Mesenchymal stem cell (in vitro differentiated cells and primary cell): Measurements from ENCODE around the gene OSBPL3.

ENCODE experiments used
- DNase-seq: peaks from one replicate; pipeline ENCODE4 v3.0.0-alpha.2; 2013
- H2AFZ ChIP-seq: one replicate; pipeline ENCODE4 v1.6.1; 2013; ENCODE audit warnings: low read depth, mild to moderate bottlenecking, control low read depth, inconsistent platforms, low read length, moderate library complexity
- H2AK5ac ChIP-seq: 2 replicates; pipeline ENCODE4 v1.6.1; 2013; ENCODE audit warnings: low read length, moderate library complexity, mild to moderate bottlenecking, inconsistent platforms; ENCODE audit not compliant: severe bottlenecking
- H2BK120ac ChIP-seq: one replicate; pipeline ENCODE4 v1.6.1; 2013; ENCODE audit warnings: low read depth, mild to moderate bottlenecking, inconsistent platforms, low read length, moderate library complexity
- H2BK12ac ChIP-seq, 2 experiments: one replicate each; pipeline ENCODE4 v1.6.1; 2013; ENCODE audit warnings: inconsistent platforms in 2 of 2, low read length in 2 of 2, mild to moderate bottlenecking in 2 of 2, moderate library complexity in 2 of 2, control low read depth in 1 of 2
- H2BK15ac ChIP-seq: one replicate; pipeline ENCODE4 v1.6.1; 2013; ENCODE audit warnings: mild to moderate bottlenecking, low read depth, inconsistent platforms; ENCODE audit not compliant: poor library complexity, severe bottlenecking
- H2BK5ac ChIP-seq: 2 replicates; pipeline ENCODE4 v1.6.1; 2013; ENCODE audit warnings: low read depth, mild to moderate bottlenecking, low read length, control low read depth, inconsistent platforms; ENCODE audit not compliant: poor library complexity, severe bottlenecking
- H3K14ac ChIP-seq, 2 experiments: one replicate each; pipeline ENCODE4 v1.6.1; 2013; ENCODE audit warnings: inconsistent platforms in 2 of 2, low read length in 2 of 2, control low read depth in 1 of 2, mild to moderate bottlenecking in 1 of 2, moderate library complexity in 1 of 2
- H3K18ac ChIP-seq, 2 experiments: one replicate each; pipeline ENCODE4 v1.6.1; 2013; ENCODE audit warnings: inconsistent platforms in 2 of 2, low read length in 2 of 2, control low read depth in 1 of 2, low read depth in 1 of 2, mild to moderate bottlenecking in 1 of 2
- H3K23ac ChIP-seq, 2 experiments: one replicate each; pipeline ENCODE4 v1.6.1; 2013; ENCODE audit warnings: inconsistent platforms in 2 of 2, low read length in 2 of 2, mild to moderate bottlenecking in 2 of 2, moderate library complexity in 2 of 2, control low read depth in 1 of 2
- H3K27ac ChIP-seq: 2 replicates; pipeline ENCODE4 v1.5.1; 2013; ENCODE audit warnings: mild to moderate bottlenecking, moderate library complexity, low read length, control low read depth, inconsistent platforms; ENCODE audit not compliant: poor library complexity, severe bottlenecking
- H3K27me3 ChIP-seq, 2 experiments: 2 replicates each; pipeline versions ENCODE4 v1.6.1 to v1.7.0; 2013; ENCODE audit warnings: low read length in 2 of 2, mild to moderate bottlenecking in 2 of 2, moderate library complexity in 2 of 2, control low read depth in 1 of 2, inconsistent platforms in 1 of 2; ENCODE audit not compliant: control insufficient read depth in 1 of 2, insufficient read depth in 1 of 2
- H3K36me3 ChIP-seq, 2 experiments: 2 replicates each; pipeline versions ENCODE4 v1.6.1 to v1.7.0; 2013; ENCODE audit warnings: low read length in 2 of 2, control low read depth in 1 of 2, inconsistent platforms in 1 of 2, low read depth in 1 of 2, mild to moderate bottlenecking in 1 of 2; ENCODE audit not compliant: insufficient read depth in 2 of 2, control insufficient read depth in 1 of 2
- H3K4ac ChIP-seq, 2 experiments: one replicate each; pipeline ENCODE4 v1.6.1; 2013; ENCODE audit warnings: inconsistent platforms in 2 of 2, low read length in 2 of 2, mild to moderate bottlenecking in 2 of 2, moderate library complexity in 2 of 2, control low read depth in 1 of 2, low read depth in 1 of 2
- H3K4me1 ChIP-seq: 2 replicates; pipeline ENCODE4 v1.6.1; 2013; ENCODE audit warnings: low read depth, low read length, control low read depth; ENCODE audit not compliant: control insufficient read depth, insufficient read depth
- H3K4me2 ChIP-seq: 2 replicates; pipeline ENCODE4 v1.6.1; 2013; ENCODE audit warnings: low read length, mild to moderate bottlenecking, inconsistent platforms; ENCODE audit not compliant: poor library complexity, severe bottlenecking
- H3K4me3 ChIP-seq, 2 experiments: 2 replicates each; pipeline versions ENCODE4 v1.5.1 to v1.7.0; 2013; ENCODE audit warnings: low read length in 2 of 2, mild to moderate bottlenecking in 2 of 2, control low read depth in 1 of 2, low read depth in 1 of 2; ENCODE audit not compliant: insufficient read depth in 1 of 2
- H3K79me1 ChIP-seq: replicated peaks from 2 replicates; pipeline ENCODE4 v1.6.1; 2013; ENCODE audit warnings: mild to moderate bottlenecking, control low read depth, low read length, inconsistent platforms; ENCODE audit not compliant: poor library complexity, severe bottlenecking
- H3K9ac ChIP-seq: 2 replicates; pipeline ENCODE4 v1.7.0; 2013; ENCODE audit warnings: mild to moderate bottlenecking, low read length, moderate library complexity
- H3K9me3 ChIP-seq: 2 replicates; pipeline ENCODE4 v1.7.0; 2013; ENCODE audit warnings: mild to moderate bottlenecking, low read length; ENCODE audit not compliant: control insufficient read depth
- H4K8ac ChIP-seq: one replicate; pipeline ENCODE4 v1.6.1; 2013; ENCODE audit warnings: inconsistent platforms, mild to moderate bottlenecking, low read length, moderate library complexity
- H4K91ac ChIP-seq: one replicate; pipeline ENCODE4 v1.6.1; 2013; ENCODE audit warnings: mild to moderate bottlenecking, low read length, inconsistent platforms
- WGBS: methylation state at CpG from one replicate; pipeline ENCODE4 v1.1.7; 2013; ENCODE audit warnings: mixed read lengths; 5-methylcytosine and 5-hydroxymethylcytosine counted together

The OSBPL3 gene

DNA sequence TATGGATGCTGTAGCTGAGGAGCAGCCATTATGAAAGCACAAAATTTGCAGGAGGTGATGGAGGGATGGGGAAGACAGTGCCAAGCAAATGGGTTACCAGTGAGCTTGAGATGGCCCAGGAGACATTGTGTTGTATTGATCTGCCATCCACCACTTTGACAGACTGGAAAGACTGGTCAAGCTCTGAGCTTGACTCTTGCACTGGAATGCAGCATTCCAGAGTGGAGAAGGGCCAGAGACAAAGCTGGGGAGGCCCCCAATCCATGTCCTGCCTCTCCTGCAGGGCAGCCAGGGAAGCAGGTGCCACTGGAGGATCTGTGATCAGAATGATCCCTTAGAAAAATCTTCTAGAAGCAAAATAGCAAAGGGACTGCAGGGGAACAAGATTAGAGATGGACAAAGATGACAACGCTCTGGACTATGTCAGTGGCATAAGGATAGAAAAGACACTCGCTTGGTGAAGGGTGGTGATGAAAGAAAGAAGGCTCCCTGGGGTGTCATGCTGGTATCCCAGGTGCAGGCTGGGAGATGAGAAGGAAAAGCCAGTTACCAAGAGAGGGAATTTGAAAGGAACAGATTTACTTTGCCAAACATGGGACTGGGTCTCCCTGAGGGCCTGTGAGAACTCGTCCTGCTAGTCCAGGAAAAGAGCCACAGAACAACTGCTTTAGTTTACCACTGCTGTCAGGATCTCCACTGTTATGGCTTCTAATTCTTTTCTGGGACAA, 227.7 kb downstream of the OSBPL3 start:
- Histone ChIP-seq H2AFZ (no peak overlapping the region), H2BK12ac (no peak overlapping the region), H3K18ac (no peak overlapping the region), H3K14ac (no peak overlapping the region), H2BK5ac (no peak overlapping the region), H3K27ac (no peak overlapping the region), H3K4me1 (peaks cover 11% of the 10 kb centered on the region), H3K9ac (no peak overlapping the region), H4K8ac (no peak overlapping the region), H3K23ac (no peak overlapping the region), H3K4me2 (no peak overlapping the region), H3K79me1 (peaks cover 17% of the 10 kb centered on the region), H3K4me3 (no peak overlapping the region), H2AK5ac (no peak overlapping the region), H3K4ac (no peak overlapping the region), H3K36me3 (peaks cover 3 to 11% of the 10 kb centered on the region in 2 experiments), H2BK120ac (no peak overlapping the region), H2BK15ac (no peak overlapping the region), H4K91ac (no peak overlapping the region), H3K27me3 (no peaks in the 10 kb centered on the region), H3K9me3 (no peaks in the 10 kb centered on the region)
- no peak for DNase-seq
- 68% methylated on average over 3 of the region's 3 CpGs for WGBS

GRCh38 chr7:24751484-24751883, 228.5 kb downstream of the OSBPL3 start:
- Histone ChIP-seq H3K27ac (no peak overlapping the region), H3K18ac (no peak overlapping the region), H2BK15ac (no peak overlapping the region), H3K9ac (no peak overlapping the region), H3K79me1 (peaks cover 21% of the 10 kb centered on the region), H3K36me3 (peaks cover 8 to 19% of the 10 kb centered on the region in 2 experiments), H3K23ac (no peak overlapping the region), H3K14ac (no peak overlapping the region), H2BK5ac (no peak overlapping the region), H4K91ac (no peak overlapping the region), H2AFZ (no peak overlapping the region), H4K8ac (no peak overlapping the region), H3K4me1 (peaks cover 9% of the 10 kb centered on the region), H2BK12ac (no peak overlapping the region), H3K27me3 (no peaks in the 10 kb centered on the region), H2AK5ac (no peak overlapping the region), H3K4me3 (no peak overlapping the region), H3K4me2 (no peak overlapping the region), H2BK120ac (no peak overlapping the region), H3K4ac (no peak overlapping the region), H3K9me3 (no peaks in the 10 kb centered on the region)
- WGBS, result no CpG with 5 or more reads among the region's 1 CpG
- DNase-seq, result no peak

- Histone ChIP-seq H3K4me1 (peaks cover 3% of the 10 kb centered on the region), H3K4me3 (no peak overlapping the region), H4K91ac (no peak overlapping the region), H3K9ac (no peak overlapping the region), H3K27me3 (no peaks in the 10 kb centered on the region), H2BK120ac (no peak overlapping the region), H2AK5ac (no peak overlapping the region), H3K23ac (no peak overlapping the region), H3K4ac (no peak overlapping the region), H3K36me3 (peaks cover 8 to 23% of the 10 kb centered on the region in 2 experiments), H3K14ac (no peak overlapping the region), H3K4me2 (no peak overlapping the region), H3K79me1 (peaks cover 25% of the 10 kb centered on the region), H2BK5ac (no peak overlapping the region), H2AFZ (no peak overlapping the region), H4K8ac (no peak overlapping the region), H3K9me3 (no peaks in the 10 kb centered on the region), H3K18ac (no peak overlapping the region), H3K27ac (no peak overlapping the region), H2BK12ac (no peak overlapping the region), H2BK15ac (no peak overlapping the region)
- WGBS, result 100% methylated on average over 2 of the region's 3 CpGs
- no peak for DNase-seq
Measured at GRCh38 chr7:24750441-24751055, 229.4 kb downstream of the OSBPL3 start.

DNA sequence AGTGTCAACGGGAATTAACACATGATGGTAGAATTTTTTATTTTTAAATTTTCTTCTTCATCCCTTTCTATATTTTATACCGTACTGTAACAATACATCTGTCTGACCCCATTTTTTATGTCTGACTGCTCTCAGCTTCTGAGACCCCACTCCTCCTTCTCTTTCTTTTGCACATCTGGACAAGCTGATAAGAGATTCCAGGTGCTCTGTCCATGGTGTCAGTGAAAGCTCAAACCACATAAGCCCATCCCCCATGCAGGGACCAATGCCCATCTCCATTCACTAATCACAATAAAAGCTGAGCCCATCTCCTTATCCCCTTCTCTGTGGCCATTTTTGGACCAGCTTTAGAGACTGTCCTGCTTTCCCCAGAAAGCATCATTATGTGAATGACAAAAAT, 231.5 kb downstream of the OSBPL3 start:
- Histone ChIP-seq H2AFZ (no peak overlapping the region), H3K4me2 (no peak overlapping the region), H2BK5ac (no peak overlapping the region), H3K9me3 (no peaks in the 10 kb centered on the region), H3K27me3 (no peaks in the 10 kb centered on the region), H3K4me1 (peaks cover 3% of the 10 kb centered on the region), H4K8ac (no peak overlapping the region), H3K4me3 (no peak overlapping the region), H3K14ac (no peak overlapping the region), H3K79me1 (peaks cover 27% of the 10 kb centered on the region), H3K23ac (no peak overlapping the region), H2BK15ac (no peak overlapping the region), H2BK12ac (no peak overlapping the region), H2AK5ac (no peak overlapping the region), H4K91ac (no peak overlapping the region), H2BK120ac (no peak overlapping the region), H3K27ac (no peak overlapping the region), H3K9ac (no peak overlapping the region), H3K18ac (no peak overlapping the region), H3K4ac (no peak overlapping the region), H3K36me3 (peaks cover 16 to 39% of the 10 kb centered on the region in 2 experiments)
- WGBS, result 98% methylated on average over 2 of the region's 2 CpGs
- DNase-seq, result no peak
